Measurements from ENCODE around the gene FLNC.

The FLNC gene, protein sequence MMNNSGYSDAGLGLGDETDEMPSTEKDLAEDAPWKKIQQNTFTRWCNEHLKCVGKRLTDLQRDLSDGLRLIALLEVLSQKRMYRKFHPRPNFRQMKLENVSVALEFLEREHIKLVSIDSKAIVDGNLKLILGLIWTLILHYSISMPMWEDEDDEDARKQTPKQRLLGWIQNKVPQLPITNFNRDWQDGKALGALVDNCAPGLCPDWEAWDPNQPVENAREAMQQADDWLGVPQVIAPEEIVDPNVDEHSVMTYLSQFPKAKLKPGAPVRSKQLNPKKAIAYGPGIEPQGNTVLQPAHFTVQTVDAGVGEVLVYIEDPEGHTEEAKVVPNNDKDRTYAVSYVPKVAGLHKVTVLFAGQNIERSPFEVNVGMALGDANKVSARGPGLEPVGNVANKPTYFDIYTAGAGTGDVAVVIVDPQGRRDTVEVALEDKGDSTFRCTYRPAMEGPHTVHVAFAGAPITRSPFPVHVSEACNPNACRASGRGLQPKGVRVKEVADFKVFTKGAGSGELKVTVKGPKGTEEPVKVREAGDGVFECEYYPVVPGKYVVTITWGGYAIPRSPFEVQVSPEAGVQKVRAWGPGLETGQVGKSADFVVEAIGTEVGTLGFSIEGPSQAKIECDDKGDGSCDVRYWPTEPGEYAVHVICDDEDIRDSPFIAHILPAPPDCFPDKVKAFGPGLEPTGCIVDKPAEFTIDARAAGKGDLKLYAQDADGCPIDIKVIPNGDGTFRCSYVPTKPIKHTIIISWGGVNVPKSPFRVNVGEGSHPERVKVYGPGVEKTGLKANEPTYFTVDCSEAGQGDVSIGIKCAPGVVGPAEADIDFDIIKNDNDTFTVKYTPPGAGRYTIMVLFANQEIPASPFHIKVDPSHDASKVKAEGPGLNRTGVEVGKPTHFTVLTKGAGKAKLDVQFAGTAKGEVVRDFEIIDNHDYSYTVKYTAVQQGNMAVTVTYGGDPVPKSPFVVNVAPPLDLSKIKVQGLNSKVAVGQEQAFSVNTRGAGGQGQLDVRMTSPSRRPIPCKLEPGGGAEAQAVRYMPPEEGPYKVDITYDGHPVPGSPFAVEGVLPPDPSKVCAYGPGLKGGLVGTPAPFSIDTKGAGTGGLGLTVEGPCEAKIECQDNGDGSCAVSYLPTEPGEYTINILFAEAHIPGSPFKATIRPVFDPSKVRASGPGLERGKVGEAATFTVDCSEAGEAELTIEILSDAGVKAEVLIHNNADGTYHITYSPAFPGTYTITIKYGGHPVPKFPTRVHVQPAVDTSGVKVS (N-terminal part only)

DNA sequence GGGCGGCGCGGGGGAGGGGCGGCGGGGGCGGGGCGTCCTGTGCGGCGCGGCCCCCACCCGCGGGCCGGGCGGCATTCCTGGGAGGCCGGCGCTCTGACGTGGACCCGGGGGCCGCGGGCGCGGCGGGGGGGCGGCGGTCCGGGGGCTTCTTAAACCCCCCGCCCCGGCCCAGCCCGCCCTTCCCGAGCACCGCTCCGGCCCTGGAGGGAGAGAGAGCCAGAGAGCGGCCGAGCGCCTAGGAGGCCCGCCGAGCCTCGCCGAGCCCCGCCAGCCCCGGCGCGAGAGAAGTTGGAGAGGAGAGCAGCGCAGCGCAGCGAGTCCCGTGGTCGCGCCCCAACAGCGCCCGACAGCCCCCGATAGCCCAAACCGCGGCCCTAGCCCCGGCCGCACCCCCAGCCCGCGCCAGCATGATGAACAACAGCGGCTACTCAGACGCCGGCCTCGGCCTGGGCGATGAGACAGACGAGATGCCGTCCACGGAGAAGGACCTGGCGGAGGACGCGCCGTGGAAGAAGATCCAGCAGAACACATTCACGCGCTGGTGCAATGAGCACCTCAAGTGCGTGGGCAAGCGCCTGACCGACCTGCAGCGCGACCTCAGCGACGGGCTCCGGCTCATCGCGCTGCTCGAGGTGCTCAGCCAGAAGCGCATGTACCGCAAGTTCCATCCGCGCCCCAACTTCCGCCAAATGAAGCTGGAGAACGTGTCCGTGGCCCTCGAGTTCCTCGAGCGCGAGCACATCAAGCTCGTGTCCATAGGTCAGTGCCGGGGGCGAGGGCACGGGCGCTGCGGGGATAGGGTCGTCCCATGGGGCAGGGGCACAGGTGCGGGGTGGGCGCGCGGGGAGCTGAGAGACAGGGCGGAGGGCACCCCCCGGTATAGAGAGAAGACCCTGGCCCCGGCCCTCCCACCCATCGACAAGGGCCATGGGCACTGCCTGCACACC lies at the start of gene FLNC:
Gene FLNC, plus strand, starts transcription at position 176 of the 947 bp plus-strand sequence. Its CDS starts 232 bp downstream, at position 408.
- in situ Hi-C loops (cut with HindIII; ENCODE audit: low sequenced_read_pairs), result no loop called here

DNA sequence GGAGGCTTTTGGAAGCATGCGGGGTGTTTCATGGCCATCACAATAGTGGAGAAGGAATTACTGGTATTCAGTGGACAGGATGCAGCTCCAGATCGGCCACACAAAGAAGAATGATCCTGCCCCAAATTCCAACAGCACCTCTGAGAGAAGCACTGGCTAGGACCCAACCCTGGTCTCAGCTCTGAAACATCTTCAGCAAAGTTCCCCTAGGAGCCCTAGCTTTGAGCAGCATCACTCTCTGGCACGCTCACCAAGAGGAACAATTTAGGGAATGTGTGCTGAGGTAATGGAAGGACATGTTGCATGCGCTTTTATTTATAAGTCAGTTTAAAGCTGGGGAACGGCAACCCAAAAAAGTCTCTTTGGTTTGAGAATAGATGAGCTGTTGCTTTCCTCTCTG lies 49.1 kb upstream of the FLNC start:
- in situ Hi-C loops (cut with HindIII; ENCODE audit: low sequenced_read_pairs), result no loop called here

GRCh38 chr7:128781851-128782250 lies 48.4 kb upstream of the FLNC start:
- in situ Hi-C loops (cut with HindIII; ENCODE audit: low sequenced_read_pairs), result no loop called here

DNA sequence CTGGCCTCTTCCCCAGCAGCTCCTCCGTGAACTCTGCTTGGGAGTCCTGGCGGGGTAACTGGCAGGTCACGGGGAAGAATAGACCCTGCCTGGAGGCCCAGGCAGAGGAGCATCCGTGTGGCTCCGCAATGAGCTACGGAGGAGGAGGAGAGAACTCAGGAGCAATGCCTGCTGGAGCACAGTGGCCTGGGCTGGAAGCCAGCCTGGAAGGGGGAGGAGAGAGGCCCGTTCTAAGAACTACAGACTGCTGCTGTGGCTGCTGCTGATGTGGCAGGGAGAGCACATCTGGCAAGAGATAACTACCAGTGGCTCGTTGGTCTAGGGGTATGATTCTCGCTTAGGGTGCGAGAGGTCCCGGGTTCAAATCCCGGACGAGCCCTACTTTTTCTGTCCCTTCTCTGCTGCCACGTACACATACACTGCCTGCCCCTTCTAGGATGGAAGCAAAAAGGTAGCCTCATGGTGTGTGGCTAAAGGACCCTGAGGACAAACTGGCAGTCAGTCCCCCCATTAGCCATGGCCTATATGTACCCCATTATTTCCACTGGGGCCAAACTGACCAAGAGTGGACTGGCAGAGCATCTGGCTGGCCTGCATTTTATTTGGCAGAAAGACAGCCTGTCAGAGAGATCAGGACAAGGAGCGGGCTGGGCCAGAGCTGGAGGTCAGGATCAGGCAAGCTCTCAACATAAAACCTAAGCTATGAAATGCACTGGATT lies 46.9 kb upstream of the FLNC start:
- in situ Hi-C loops (cut with HindIII; ENCODE audit: low sequenced_read_pairs), result no loop called here

DNA sequence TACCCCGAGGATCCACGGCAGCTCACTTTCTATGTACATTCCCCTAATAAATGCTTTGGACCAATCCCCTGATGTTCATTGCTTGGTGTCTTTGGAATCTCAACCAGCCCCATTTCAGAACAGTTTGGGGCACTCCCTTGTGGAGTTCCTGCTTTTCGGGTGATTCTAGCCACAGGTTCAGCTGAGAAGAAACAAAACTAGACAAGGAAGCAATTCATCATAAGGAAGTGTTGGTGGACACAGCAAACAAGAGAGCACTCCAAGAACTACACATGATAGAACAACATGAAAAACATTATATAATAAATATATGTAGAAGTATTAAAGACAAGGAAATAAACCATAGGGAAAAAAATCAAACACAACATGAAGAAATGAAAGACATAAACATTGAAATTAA lies 44.5 kb upstream of the FLNC start:
- in situ Hi-C loops (cut with HindIII; ENCODE audit: low sequenced_read_pairs), result no loop called here

DNA sequence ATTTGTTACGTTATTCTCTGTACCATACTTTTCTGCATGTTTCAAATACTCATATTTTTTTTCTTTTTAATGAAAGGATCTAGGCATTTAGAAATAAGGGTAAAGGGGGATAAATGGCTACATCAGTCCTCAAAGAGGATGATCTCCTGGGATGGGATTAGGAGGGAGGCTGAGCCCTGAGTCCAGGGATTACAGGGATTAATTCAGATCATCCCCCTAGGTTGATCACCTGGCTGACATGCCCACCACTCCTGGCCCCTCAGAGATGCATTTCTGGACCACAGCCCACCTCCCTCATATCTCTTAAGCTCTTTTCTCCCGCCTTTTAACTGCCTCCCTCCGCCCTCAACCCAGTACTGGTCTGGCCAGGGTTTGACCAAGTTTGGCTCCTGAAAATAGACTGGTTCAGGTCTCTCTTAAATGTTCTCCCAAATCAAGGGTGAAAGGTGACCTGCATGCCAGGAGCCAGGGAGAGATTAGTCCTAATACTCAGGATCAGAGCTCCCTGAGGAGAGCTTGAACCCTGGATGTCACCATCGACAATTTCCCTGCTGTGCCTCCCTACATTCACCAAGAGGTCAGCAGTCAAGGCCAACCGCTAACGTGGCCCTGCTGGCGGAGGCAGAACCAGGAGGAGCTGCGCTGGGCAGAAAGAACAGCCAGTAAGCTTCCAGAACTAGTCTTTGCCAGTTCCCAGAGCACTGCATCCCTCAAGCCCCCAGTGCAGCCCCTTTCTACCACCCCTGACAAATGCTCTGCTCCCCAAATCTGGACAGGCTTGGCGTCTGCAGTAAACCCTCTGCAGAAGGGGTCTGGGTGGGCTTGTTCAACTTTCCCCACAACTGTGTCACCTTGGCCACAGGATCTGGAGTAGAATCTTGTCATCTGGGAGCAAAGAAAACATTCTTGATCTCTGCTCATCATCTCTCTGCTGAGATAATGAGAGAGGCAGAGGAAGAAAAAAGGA lies 41.5 kb upstream of the FLNC start:
- in situ Hi-C loops (cut with HindIII; ENCODE audit: low sequenced_read_pairs), result no loop called here

DNA sequence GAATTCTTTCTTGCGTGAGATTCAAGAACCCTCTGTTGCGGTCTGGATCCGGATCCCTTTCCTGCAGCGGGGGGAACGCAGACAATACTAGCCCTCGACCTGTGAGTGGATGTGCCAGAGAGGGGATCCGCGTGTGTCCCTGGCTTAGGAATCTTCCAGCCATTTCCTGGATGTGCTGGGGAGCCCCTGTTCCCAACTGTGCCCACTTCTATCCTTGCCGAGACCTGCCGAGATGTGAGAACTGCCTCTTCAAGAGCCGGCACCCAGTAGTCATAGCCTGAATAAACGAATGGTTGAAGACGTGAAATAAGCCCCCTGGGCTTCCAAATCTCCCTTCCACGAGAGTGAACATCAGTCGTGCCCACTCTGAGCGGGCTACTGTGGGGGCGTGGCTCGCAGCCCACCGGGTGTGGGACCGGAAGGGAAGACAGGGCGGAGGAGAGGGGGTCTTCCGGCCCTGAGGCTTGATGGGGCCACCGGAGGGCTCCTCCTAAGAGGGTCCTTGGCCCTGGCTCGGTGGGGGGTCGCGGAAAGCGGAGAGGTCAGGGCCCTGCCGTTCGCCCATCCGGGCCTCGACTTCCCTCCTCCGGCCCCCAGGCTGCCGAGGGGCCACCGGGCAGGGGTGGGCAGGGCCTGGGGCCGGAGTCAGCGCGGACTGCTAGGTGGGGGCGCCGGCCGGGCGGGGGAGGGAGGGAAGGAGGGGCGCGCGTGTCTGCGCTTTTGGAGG lies 39.7 kb upstream of the FLNC start:
- in situ Hi-C loops (cut with HindIII; ENCODE audit: low sequenced_read_pairs), result no loop called here

- in situ Hi-C loops (cut with HindIII; ENCODE audit: low sequenced_read_pairs), result no loop called here
These were observed 38.9 kb upstream of the FLNC start, which contains the start of gene CCDC136 for GRCh38 chr7:128791121-128791971. Gene CCDC136, plus strand, starts transcription at chr7:128791968. Its CDS starts 444 bp downstream, at chr7:128792412.

DNA sequence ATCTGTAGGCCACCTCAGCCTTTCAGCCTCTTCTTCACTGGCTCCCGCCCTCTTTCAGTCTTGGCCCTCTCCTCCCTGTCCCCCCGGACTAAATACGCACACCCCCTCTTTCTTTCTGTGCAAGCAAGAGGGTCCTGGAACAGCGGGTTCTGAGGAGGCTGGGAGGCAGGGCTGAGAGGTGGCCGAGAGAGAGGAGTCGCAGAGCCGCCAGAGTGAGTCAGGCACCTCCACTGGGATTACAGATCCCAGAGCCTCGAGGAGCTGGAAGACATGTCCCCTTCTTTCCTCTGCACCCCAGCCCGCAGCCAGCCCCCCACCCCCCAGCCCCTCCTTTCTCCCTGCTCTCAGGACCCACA lies 38.3 kb upstream of the FLNC start:
- in situ Hi-C loops (cut with HindIII; ENCODE audit: low sequenced_read_pairs), result no loop called here

GRCh38 chr7:128792471-128793180 lies 37.6 kb upstream of the FLNC start:
- in situ Hi-C loops (cut with HindIII; ENCODE audit: low sequenced_read_pairs), result no loop called here

DNA sequence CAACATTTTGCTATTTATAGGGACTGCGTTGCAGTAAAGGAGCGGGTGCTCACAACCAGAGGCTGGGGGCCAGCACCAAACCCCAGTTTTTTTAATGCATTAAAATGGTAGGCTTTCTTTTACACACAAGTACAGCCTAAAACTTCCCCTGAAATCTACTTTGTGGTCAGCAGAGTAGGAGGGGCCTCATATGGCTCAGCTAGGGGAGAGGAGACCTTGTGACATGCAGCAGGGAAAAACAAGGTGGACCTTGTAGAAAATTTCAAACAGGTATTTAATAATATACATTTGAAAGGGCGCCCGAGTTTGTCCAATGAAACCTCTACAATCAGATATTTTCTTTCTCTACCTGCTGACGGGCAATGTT lies 37.0 kb upstream of the FLNC start:
- in situ Hi-C loops (cut with HindIII; ENCODE audit: low sequenced_read_pairs), result no loop called here

GRCh38 chr7:128794020-128794419 lies 36.2 kb upstream of the FLNC start:
- in situ Hi-C loops (cut with HindIII; ENCODE audit: low sequenced_read_pairs), result no loop called here

DNA sequence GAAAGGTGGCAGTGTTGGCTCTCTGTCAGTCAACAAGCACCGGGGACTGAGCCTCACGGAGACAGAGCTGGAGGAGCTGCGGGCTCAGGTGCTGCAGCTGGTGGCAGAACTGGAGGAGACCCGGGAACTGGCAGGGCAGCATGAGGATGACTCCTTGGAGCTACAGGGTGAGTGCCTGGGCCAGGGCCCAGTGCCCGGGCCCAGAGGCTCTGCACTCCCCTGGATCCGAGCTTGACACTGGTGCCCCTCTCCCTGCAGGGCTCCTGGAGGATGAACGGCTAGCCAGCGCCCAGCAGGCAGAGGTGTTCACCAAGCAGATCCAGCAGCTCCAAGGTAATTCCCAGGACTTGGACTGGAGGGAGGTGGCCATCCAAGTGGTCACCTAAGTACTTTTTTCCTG lies 35.8 kb upstream of the FLNC start:
- in situ Hi-C loops (cut with HindIII; ENCODE audit: low sequenced_read_pairs), result no loop called here

- in situ Hi-C loops (cut with HindIII; ENCODE audit: low sequenced_read_pairs), result no loop called here
These were observed 35.1 kb upstream of the FLNC start for GRCh38 chr7:128795129-128795528.

DNA sequence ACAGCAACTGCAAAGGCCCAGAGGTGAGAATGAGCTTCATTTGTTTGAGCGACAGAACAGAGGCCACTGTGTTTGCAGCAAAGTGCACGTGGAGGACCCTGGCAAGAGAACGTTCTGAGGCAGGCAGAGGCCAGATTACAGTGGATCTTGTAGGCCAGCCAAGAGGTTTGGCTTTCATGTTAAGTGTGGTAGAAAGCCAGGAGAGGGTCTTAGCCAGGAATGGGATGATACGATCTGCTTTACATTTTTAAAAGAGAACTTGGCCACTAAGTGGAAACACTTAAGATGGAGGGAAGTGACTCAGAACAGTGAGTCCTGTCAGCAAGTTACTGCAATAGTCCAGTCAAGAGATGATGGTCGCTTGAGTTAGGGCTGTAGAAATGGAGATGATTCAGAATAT lies 33.9 kb upstream of the FLNC start:
- in situ Hi-C loops (cut with HindIII; ENCODE audit: low sequenced_read_pairs), result no loop called here

GRCh38 chr7:128799451-128799850 lies 30.8 kb upstream of the FLNC start:
- in situ Hi-C loops (cut with HindIII; ENCODE audit: low sequenced_read_pairs), result no loop called here

Data from DLD1 (cell line).